Prostate gland (tissue), 2 donors: Measurements from ENCODE around the gene BICRA.

ENCODE experiments used
- POLR2AphosphoS5 ChIP-seq: sonication (generic); formaldehyde crosslinking; IDR thresholded peaks from one replicate; pipeline ENCODE4 v1.6.1; 2017; ENCODE audit warnings: antibody characterized with exemption
- TF ChIP-seq, protein P1 (sequence below), 4 experiments: fragments of 200-600 bp in 2 of 4; fragments of 450-650 bp in 2 of 4; sonication (generic) in 2 of 4; IDR thresholded peaks; 1 replicate in 3 of 4; 2 replicates in 1 of 4; pipeline ENCODE4 v1.5.1; 2016 to 2019; ENCODE audit warnings: antibody characterized with exemption in 4 of 4, mild to moderate bottlenecking in 2 of 4, moderate library complexity in 2 of 4

GRCh38 chr19:47619763-47620162 is 10.8 kb downstream of the BICRA start:
- TF ChIP-seq, protein P1, sequence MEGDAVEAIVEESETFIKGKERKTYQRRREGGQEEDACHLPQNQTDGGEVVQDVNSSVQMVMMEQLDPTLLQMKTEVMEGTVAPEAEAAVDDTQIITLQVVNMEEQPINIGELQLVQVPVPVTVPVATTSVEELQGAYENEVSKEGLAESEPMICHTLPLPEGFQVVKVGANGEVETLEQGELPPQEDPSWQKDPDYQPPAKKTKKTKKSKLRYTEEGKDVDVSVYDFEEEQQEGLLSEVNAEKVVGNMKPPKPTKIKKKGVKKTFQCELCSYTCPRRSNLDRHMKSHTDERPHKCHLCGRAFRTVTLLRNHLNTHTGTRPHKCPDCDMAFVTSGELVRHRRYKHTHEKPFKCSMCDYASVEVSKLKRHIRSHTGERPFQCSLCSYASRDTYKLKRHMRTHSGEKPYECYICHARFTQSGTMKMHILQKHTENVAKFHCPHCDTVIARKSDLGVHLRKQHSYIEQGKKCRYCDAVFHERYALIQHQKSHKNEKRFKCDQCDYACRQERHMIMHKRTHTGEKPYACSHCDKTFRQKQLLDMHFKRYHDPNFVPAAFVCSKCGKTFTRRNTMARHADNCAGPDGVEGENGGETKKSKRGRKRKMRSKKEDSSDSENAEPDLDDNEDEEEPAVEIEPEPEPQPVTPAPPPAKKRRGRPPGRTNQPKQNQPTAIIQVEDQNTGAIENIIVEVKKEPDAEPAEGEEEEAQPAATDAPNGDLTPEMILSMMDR (IDR thresholded peaks at IDR 0.05): no peak
- TF ChIP-seq POLR2AphosphoS5: no peak
